Measurements from ENCODE around the gene CENPP.
A peak's percentile ranks its signal among the peaks of the same experiment; 100 is the strongest.
"Not testable (repeated sequence)": the region's sequence is repeated elsewhere in the genome, so short reads cannot be mapped to it uniquely, and the experiment has no call there.

CENPP gene

DNA sequence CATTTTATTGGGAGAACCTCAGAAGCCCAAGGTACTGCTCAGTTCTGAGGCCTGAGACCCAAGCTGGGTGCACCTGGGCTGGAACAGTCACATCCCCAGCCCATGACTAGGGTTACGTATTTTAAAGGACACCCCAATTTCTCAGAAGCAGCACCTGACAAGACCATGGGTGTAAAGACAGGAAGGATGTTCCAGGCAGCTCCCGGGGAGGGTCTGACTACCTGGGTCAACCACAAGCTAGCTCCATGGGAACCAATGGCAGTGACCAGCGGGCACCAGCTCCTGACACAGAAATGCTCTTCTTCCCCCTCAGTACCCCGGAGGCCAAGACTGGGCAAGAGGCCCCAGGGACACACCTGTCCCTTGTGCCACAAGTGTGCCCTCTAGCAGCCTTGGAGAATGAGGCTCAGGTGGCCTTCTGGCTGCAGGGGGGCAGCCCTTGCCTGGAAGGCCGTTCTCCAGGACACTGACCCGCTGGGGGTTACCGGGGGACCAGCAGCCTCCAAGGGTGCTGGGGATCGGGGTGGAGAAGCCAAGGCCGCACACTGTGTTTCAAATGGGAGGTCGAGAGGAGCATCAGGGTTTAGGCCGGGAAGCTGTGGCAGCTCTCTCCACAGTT lies 291.6 kb downstream of the CENPP start:
- no peak for DNase-seq (ENCODE audit: low read depth)

GRCh38 chr9:92617951-92618510 lies 292.3 kb downstream of the CENPP start:
- no peak for DNase-seq (ENCODE audit: low read depth)

DNA sequence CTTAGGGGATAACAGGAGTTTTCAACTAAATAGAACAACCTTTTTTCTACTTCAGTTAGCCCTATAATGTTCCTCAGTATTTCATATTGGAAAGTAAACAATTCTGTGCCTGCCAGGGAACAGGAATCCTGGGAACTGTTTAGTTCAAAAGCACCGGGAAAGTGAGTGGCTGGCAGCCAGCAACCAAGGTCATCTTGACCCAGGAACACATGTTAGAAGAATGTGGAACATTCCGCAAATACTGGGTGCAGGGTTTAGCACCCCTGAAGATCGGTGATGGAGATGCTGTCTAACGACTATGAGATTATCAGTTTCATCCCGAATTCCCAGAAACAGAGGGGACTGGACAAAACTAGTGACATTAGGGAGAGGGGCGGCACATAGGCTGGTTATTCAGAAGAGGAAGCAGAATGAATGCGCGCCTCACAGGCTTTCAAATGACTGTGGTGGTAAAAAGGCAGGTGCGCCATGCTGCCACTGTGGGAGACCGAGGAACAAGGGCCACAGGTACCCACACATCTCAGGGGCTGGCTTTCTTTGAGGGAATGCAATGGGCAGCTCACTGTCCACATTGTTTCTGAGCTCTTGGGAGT lies 293.0 kb downstream of the CENPP start:
- no peak for DNase-seq (ENCODE audit: low read depth)

DNA sequence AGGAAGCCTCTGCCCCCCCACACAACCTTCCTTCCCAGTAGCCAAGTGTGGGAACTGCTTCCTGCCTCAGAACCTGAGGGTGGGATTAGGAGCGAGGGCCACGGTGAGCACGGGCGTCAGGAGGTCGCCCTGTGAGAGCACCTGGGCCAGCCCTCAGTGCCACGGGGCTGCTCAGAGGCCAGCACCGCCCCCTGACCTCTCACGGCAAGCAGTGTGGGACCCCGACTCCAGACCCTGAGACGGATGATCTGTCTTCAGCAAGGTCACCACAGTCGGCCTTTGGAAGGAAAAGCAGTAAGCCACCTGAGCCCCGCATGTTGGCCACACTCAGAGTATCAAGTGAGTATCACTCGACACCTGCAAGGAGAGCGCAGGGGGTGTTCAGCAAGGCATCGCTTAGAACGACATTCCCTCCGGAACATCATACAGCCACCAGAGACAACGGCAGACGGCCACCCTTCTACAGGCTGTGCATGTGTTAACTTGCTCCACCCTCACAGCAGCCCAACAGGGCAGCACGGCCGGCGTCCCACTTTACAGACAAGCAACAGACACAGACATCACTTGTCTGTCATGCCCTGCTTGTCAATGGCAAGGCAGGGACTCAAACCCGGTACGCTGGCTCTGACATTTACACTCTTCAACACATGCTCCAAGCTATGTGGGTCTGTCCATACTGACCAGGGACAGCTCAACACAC lies 294.0 kb downstream of the CENPP start:
- no peak for DNase-seq (ENCODE audit: low read depth)

DNA sequence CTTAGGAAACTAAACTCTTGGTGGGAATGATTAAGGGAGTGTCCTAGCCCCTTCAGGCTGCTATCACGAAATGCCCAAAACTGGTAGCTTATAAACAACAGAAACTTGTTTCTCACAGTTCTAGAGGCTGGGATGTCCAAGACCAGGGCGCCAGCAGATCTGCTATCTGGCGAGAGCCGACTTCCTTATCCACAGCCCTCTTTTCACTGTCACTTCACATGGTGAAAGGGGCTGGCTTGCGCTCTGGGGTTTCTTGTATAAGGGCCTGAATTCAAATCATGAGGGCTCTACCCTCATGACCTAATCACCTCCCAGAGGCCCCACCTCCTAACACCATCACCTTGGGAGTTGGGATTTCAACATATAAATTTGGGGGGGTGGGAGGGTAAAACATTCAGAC lies 295.1 kb downstream of the CENPP start:
- DNase-seq (ENCODE audit: low read depth) = no peak

DNA sequence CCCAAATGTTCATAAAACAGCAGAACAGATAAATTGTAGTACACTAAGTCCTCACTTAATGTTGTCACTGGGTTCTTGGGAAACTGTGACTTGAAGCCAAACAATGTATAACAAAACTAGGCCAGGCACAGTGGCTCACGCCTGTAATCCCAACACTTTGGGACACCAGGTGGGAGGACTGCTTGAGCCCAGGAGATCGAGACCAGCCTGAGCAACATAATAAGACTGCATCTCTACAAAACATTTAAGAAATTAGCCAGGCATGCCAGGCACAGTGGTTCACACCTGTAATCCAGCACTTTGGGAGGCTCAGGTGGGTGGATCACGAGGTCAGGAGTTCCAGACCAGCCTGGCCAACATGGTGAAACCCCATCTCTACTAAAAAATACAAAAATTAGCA lies 298.2 kb downstream of the CENPP start:
- DNase-seq (ENCODE audit: low read depth) = not testable (repeated sequence)

DNA sequence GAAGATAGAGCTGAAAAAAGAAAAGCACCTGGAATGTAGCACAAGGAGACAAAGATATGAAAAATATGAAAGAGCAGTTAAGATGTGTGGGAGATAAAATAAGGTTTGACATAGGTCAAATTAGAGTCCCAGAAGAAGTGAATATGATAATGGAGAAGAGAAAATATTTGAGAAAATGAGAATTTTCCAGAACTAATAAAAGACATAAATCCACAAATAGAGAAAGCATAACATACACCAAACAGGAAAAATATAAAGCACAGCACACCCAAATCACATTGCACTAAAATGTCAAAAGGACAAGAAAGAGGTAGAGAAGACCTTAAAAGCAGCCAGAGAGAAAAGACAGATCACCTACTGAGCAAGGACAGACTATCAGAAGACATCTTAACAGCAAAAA lies 300.7 kb downstream of the CENPP start:
- no peak for DNase-seq (ENCODE audit: low read depth)

DNA sequence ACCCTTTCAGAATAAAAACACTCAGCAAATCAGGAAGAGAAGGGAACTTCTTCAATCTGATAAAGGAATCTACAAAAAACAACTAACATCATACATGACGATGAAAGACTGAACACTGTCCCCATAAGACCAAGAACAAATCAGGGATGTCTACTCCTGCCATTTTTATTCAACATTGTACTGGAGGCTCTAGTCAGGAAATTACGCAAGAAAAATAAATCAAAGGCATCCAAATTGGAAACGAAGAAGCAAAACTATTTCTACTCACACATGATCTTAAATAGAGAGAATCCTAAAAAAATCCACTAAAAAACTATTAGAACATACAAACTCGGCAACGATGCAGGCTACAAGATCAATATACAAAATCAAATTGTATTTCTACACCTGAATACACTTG lies 301.9 kb downstream of the CENPP start:
- DNase-seq (ENCODE audit: low read depth) = no peak

- DNase-seq (ENCODE audit: low read depth) = no peak
Observed at GRCh38 chr9:92631452-92632343, 305.9 kb downstream of the CENPP start.

GRCh38 chr9:92632641-92633040 lies 306.9 kb downstream of the CENPP start:
- no peak for DNase-seq (ENCODE audit: low read depth)

- DNase-seq (ENCODE audit: low read depth) = no peak
Observed at GRCh38 chr9:92633614-92634278, 308.0 kb downstream of the CENPP start.

GRCh38 chr9:92634712-92635605 lies 309.2 kb downstream of the CENPP start:
- DNase-seq (ENCODE audit: low read depth) = peak; percentile 15

DNA sequence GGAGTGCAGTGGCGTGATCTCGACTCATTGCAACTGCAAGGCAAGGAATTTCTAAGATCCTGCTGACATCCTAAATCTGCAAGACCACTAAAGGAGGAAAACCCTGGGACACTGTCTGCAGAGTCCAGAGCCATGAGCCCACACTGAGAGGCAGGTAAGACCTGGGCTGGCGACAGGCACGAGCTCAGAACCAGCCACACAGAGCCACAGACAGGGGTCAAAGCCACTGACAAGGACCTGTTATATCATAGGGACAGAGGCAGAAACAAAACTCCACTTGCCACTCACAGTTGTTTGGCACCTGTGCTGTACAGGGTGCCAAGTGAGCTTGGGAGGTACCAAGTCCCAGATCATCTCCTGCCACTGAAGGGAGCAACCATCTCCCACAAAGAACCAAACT lies 310.0 kb downstream of the CENPP start:
- DNase-seq (ENCODE audit: low read depth) = no peak

DNA sequence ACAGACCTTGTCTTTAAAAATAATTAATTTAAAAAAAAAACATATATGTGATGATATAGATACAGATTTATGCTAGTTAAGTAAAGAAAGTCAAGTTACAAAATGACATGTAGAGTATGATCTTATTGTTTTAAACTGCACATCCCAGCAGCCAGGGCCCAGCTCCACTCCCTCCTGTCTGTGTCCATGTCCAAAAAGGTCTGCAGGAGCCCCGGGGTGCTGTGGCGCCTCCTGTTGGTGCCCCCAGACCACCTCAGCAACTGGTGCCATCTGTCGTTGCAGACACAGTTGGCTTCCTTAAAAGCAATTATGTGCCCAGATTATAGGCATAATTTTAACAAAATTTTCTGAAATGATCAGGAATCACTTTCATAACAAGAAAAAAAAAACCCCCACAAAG lies 310.9 kb downstream of the CENPP start:
- no peak for DNase-seq (ENCODE audit: low read depth)

- DNase-seq (ENCODE audit: low read depth) = no peak
Observed at GRCh38 chr9:92637326-92637725, 311.6 kb downstream of the CENPP start.

- no peak for DNase-seq (ENCODE audit: low read depth)
Observed at GRCh38 chr9:92637886-92638620, 312.3 kb downstream of the CENPP start.

DNA sequence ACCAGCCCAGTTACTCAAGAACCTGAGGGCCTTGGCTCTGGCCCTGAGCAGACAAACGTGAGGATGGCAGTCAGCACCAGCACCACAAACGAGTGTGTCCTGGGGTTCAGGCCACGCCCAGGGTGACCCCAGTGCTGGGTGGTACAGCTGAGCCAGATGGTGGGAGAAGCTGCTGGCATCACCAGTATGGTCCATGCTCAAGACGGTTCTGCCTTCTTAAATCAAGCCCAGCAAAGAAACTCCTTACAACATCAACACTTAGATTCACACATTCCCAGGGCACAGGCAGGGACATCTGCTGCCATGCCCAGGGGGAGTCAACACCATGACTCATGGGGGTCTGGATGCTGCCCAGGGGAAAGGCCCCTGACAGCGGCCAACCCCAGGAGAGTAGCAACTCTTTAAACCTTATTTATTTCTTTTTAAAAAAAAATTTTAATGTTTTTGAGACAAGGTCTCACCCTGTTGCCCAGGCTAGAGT lies 312.9 kb downstream of the CENPP start:
- DNase-seq (ENCODE audit: low read depth) = no peak

DNA sequence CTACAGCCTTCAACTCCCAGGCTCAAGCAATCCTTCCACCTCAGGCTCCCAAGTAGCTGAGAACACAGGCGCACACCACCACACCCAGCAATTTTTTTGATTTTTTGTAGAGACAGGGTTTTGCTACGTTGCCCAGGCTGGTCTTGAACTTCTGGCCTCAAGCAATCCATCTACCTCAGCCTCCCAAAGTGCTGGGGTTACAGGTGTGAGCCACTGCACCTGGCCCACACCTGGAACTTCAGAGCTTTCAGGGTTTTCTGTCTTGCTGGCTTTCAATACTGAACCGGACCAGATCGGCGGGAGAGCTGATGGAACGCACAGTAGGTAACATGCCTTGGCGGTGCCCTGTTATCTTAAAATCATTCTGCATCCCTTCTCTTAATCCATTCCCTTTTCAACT lies 313.4 kb downstream of the CENPP start:
- no peak for DNase-seq (ENCODE audit: low read depth)

DNA sequence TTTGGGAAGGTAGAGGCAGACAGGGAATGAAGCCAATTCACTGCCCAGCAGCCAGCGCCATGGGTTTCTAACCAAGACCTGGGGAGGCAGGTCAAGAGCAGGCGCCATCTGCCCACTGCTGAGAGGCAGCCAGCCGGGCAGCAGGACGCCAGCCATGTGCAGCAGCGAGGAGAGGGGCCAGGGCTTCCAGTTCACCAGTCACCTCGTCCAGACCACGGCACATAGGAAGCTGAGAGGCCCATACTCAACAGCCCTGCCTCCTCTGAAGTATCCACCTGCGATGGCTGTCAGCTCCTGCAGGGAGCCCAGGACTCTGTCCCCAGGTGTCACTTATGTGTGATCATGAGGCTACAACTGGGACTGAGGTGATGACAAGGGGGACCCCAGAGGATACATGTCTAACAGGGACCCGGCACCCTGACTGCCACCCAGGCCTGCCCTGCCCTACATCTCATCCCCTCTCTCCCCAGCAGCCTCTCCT lies 314.1 kb downstream of the CENPP start:
- no peak for DNase-seq (ENCODE audit: low read depth)

Measured in HS-5 (cell line).